ENCODE results near the gene WTAP. TPM values are rescaled to one million over a fixed set of nuclear protein-coding genes. Genes with fewer than 3 reads are reported as not detected.
"Not testable (repeated sequence)": the region's sequence is repeated elsewhere in the genome, so short reads cannot be mapped to it uniquely, and the experiment has no call there.

Gene WTAP
- polyA plus RNA-seq, 3 donors = 118 to 128 (median 121) TPM

DNA sequence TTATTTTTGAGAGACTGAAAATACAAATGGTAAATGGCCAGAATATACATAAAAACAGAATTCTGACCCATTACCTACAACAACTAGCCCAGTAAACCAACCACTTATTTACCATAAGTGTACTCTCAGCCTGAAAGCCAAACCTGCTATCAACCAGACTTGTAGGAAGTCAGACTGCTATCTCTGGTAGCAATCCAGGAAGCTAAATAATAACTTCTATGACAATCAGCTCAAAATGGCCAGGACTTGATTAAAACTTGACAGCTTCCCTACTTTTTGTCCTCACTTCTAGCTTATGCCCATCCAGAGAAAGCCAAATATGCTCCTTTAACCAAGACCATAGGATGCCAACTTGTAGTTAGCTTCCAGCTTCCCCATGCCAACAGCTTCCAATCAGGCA lies 4.7 kb upstream of the WTAP start:
- no peak for DNase-seq

DNA sequence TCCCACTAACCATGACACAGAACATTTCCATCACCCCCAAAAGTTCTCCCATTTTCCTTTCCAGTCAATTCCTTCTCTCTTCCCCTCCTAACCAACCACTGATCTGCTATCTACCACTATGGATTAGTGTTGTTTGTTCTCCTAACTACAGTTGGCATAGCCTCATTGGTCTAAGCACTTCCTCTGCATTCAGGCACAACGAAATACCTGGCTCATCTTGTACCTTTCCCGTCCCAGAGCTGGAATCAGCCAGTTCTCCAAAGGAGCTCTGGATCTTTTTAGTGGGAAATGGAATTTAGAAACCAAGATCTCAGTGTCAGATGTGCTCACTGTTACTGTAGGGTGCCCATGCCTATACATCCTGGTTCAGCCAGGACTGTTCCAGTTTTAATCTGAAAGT lies 4.0 kb upstream of the WTAP start:
- no peak for DNase-seq

DNA sequence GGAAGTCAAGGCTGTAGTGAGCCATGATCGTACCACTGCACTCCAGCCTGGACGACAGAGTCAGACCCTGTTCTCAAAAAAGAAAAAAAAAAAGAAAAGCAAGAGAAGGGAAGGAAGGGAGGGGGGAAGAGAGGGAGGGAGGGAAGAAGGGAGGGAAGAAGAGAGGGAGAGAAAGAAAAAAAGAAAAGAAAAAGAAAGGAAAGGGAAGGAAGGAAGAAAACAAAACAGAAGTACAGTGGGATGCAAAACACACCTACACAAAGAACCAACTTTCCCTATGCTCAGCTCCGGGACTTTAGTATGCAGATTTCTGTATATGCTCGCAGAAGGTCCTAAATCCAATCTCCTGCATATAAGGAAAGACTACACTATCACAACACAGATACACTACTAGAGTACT lies 2.5 kb upstream of the WTAP start:
- no peak for DNase-seq

- not testable (repeated sequence) for DNase-seq
These were observed 2.1 kb upstream of the WTAP start for GRCh38 chr6:159725208-159725607.

DNA sequence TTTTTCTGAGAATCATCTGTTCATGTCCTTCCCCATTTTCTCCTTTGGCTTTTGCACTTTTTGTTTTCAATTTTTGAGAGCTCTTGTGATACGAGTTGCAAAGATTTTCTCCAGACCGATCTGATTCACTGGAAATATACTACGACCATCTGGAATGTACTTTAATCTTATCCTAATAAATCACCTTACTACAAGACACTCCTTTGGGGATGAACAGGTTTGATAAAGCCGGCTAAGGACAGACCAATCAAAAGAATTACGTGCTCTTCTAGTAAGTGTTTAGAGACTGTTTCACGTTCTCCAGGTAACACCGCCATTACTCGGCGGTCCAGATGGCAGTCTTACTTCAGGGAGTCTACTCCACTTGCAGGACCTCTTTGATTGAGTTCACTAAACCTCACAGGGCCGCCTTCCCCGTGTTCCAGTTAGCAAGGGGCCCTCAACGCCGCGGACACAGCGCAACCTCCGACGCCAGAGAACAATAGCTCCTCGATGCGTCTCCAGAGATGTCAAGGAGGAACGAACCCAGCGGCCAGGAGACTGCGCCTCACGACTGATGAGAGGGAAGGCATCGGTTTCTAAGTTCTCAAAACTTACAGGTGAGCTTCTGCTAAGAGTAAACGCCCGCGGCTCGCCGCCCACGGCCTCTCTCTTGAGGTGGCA lies 920 bp upstream of the WTAP start:
- no peak for DNase-seq

GRCh38 chr6:159727717-159728445 lies 575 bp downstream of the WTAP start:
- peak; percentile 33 for DNase-seq

- no peak for DNase-seq
These were observed 1.2 kb downstream of the WTAP start for GRCh38 chr6:159728531-159728964.

DNA sequence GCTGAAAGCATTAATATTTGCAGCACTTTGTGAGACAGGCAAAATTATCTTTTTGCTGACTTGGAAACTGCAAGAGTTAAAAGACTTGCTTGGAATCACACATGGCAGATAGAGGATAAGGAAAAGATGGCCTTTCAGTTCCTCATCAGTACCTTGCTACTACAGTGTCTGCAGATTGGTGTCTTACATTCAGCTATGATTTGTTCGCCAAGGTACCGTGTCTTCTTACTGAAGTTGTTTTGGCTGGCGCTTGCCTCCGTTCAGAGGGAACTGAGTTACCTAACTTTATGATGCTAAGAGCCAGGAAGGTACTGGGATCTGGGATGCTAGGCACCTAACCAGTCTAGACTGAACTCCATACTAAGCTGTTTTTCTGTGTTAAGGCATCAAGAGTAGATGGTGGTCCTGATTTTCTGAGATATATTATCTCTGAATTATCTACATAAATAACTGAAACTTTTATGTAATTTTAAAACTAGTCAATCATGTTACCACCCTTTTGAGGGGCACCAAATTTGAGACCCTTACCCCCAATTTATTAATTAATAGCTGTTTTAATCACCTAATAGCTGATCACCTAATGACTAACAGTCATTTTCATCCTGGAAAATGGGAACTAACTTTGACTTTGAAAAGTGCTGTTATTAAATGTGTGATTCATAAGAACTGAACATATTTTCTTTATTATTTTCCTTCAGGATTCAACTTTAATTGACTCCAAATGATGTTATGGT lies 2.5 kb downstream of the WTAP start:
- DNase-seq = no peak

DNA sequence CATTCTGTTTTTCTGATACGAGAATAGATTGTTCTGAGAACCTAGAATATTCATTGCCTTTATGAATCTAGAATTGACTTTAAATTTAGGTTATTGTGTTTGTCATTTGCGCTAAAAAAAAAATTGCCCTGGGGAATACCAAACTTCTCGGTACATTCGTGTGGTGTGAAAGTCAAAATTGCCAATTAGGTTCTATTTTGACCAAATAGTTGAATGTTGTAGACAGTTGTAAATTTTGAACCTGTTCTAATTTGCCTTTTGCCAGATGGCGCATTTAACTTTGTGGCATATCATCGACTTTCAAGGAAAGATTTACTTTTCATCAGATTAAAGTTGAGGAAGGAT lies 3.0 kb downstream of the WTAP start:
- no peak for DNase-seq

- DNase-seq = not testable (repeated sequence)
These were observed 5.2 kb downstream of the WTAP start for GRCh38 chr6:159732550-159732949.

DNA sequence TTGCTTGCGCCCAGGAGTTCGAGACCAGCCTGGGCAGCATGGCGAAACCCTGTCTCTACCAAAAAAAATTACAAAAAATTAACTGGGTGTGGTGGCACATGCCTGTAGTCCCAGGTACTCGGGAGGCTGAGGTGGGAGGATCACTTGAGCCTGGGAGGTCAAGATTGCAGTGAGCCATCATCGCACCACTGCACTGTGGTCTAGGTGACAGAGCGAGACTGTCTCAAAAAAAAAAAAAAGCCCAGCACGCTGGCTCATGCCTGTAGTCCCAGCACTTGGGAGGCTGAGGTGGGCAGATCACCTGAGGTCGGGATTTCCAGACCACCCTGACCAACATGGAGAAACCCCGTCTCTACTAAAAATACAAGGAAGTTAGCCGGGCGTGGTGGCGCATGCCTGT lies 6.1 kb downstream of the WTAP start:
- DNase-seq = not testable (repeated sequence)

- no peak for DNase-seq
These were observed 9.6 kb downstream of the WTAP start for GRCh38 chr6:159736908-159737307.

GRCh38 chr6:159739341-159739740 lies 12.0 kb downstream of the WTAP start:
- DNase-seq = no peak

GRCh38 chr6:159742165-159742564 lies 14.9 kb downstream of the WTAP start:
- DNase-seq = no peak

GRCh38 chr6:159745081-159745480 lies 17.8 kb downstream of the WTAP start:
- no peak for DNase-seq

DNA sequence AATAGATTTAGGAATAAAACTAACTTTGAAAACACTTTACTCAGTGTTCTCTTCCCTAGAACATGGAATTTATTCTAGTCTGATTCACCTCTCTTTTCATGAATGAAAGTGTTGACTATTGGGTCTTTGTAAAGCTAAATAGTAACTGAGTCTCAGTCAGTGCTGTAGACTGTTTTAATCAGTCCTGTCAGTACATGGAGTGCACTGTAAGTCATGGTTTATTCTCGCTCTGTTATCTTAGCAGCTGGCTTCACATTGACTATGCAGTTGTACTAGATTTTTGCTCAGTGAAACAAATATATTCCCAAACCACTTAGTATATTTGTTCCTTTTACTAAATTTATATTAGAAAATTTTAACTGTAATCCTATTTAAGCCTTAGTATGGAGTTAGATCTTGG lies 19.5 kb downstream of the WTAP start:
- DNase-seq = no peak

DNA sequence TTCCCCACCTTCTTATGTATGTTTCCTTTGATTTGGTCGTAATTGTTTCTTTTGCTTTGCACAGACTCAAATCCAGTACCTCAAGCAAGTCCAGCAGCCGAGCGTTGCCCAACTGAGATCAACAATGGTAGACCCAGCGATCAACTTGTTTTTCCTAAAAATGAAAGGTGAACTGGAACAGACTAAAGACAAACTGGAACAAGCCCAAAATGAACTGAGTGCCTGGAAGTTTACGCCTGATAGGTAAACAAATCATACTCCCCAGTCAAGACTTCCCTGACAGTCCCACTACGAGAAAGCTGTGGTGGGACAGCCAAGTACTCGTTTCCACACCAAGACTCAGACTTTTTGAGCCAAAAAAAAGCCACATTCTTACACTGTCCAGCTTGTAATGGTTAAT lies 20.8 kb downstream of the WTAP start:
- not testable (repeated sequence) for DNase-seq

DNA sequence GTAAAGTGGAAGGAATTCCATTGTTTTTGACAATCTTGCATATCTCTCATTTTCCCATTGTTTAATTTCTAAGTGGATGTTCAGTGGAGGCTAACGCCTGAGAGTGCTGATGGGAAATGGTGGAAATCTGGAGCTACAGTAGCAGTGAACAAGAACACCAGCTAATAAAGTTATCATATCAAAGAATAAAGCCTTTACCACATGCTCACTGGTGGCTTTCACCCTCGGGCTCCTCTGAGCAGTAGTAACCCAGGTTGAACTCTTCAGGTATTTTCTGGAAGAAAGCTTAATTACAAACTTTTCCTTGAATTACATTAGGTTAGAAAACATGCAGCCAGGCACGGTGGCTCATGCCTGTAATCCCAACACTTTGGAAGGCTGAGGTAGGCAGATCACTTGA lies 24.1 kb downstream of the WTAP start:
- DNase-seq = no peak

- DNase-seq = no peak
These were observed 26.0 kb downstream of the WTAP start for GRCh38 chr6:159753081-159753872.

- DNase-seq = no peak
These were observed 27.1 kb downstream of the WTAP start for GRCh38 chr6:159754401-159754800.

DNA sequence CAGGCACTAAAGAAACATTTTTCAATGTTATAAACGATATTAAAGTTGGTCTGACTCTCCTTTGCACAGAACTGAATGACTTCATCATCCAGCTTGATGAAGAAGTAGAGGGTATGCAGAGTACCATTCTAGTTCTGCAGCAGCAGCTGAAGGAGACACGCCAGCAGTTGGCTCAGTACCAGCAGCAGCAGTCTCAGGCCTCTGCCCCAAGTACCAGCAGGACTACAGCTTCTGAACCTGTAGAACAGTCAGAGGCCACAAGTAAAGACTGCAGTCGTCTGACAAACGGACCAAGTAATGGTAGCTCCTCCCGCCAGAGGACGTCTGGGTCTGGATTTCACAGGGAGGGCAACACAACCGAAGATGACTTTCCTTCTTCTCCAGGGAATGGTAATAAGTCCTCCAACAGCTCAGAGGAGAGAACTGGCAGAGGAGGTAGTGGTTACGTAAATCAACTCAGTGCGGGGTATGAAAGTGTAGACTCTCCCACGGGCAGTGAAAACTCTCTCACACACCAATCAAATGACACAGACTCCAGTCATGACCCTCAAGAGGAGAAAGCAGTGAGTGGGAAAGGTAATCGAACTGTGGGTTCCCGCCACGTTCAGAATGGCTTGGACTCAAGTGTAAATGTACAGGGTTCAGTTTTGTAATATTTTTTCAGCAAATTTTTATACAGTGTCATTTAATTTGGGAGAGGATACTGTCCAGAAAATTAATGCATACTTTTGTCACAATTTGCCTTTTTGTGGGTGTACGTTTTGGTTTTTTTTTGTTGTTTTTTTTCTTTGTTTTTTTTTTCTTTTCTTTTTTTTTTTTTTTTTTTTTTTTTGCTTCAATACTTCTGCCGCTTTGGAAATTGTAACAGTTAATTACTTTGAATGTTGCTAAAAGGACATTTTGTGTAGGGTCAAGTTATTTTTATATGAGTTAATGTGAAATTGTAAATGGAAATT lies 27.9 kb downstream of the WTAP start:
- no peak for DNase-seq

Measured in renal pelvis (tissue), 4 donors.